Left renal cortex interstitium (tissue), 4 donors: ENCODE data around the gene OR1J2. TPM values are rescaled to one million over a fixed set of nuclear protein-coding genes. Genes with fewer than 3 reads are reported as not detected.

Source experiments
- DNase-seq, 4 donors: peaks; one replicate each; pipeline ENCODE4 v3.0.0-alpha.2; 2013; ENCODE audit warnings: low read depth in 4 of 4, low spot score in 2 of 4, missing footprints in 1 of 4
- polyA plus RNA-seq, 4 donors: library from polyadenylated mRNA; unstranded; fragments of 120-200 nt; gene quantifications; one replicate each; pipeline ENCODE4 v1.2.1, GENCODE V29; 2013; ENCODE audit not compliant: insufficient read length in 4 of 4

Gene OR1J2
- polyA plus RNA-seq, 4 donors = not detected

DNA sequence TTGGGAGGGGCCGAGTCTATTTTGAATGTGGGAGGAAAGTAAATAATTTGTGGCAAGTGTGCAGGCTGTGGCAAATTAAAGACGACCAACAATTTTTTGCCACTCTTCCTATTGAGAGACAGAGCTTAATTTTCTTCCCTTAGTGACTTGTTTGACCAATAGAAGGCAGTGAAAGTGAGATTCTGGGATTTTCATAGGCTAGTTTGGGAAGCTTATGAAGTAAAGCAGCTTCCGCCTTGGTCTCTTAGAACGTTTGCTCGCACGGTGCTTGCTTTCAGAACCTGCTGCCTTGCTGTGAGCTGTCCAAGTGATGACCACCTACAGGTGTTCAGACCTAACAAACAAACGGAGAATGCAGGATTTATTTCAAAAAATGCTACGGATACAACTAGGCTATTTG, 35.6 kb downstream of the OR1J2 start:
- DNase-seq = no peak

DNA sequence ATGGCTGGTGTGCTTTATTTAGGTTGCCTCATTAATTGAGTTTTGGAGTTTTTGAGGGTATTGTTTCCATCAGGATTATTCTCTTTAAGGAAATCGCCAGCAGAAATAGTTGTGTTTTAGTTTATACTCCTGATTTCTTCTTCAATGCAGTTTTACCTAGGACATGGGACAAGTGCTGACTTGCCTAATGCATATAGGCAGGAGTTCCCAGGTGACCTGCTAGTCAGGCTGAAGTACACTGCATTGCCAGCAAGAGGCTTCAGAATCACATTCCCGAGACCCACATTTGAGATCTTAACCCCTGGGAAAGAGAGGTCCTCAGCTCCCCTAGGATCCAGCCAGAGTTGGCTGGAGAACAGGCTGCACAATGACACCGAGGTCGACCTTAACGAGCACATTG, 40.8 kb downstream of the OR1J2 start:
- no peak for DNase-seq

DNA sequence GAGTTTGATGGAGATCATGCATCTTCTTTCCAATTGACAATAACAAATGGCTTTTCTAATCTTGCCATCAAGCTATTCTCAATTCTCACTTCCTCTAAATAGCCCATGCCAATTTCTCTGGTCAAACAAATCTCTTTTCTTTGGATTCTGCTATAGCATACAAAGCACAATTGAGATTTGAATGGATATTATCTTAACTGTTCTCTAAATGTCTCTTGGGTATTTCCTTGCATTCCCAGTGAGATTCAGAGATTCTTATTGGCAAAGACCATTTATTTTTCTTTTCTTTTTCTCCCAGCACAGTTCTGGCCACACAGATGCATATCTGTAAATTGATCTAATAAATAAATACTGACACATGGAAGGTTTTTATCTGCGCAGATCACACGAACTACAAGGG, 42.2 kb downstream of the OR1J2 start, which contains the start of gene OR1N2:
OR1N2 (plus strand) TSS at position 301 of the 400 bp plus-strand sequence. CDS start 100 bp downstream, outside the sequence.
- DNase-seq = no peak

Other genes with a start within 250 kb of the OR1J2 start
- gene RBM18, start 246.0 kb upstream of the OR1J2 start, polyA plus RNA-seq = 10 to 100 TPM; 32.4 to 40.3 (median 35.9) TPM
- gene MRRF, start 245.9 kb upstream of the OR1J2 start, polyA plus RNA-seq = 10 to 100 TPM; 36.6 to 47.0 (median 44.4) TPM
- gene PTGS1, start 139.8 kb upstream of the OR1J2 start, polyA plus RNA-seq = 1 to 10 TPM; 5.2 to 7.2 (median 5.6) TPM
- not detected for gene OR1J1, start 32.9 kb upstream of the OR1J2 start, polyA plus RNA-seq
- not detected for gene OR1J4, start 8.3 kb downstream of the OR1J2 start, polyA plus RNA-seq
- gene OR1N1, start 16.5 kb downstream of the OR1J2 start, polyA plus RNA-seq = not detected
- not detected for gene OR1N2, start 42.3 kb downstream of the OR1J2 start, polyA plus RNA-seq
- under 1 TPM; 0.08 to 0.22 (median 0.15) TPM for gene OR1L8, start 72.6 kb downstream of the OR1J2 start, polyA plus RNA-seq
- not detected for gene OR1Q1, start 103.9 kb downstream of the OR1J2 start, polyA plus RNA-seq
- not detected for gene OR1B1, start 146.8 kb downstream of the OR1J2 start, polyA plus RNA-seq
- gene OR1L1, start 150.9 kb downstream of the OR1J2 start, polyA plus RNA-seq = not detected
- gene OR1L3, start 164.3 kb downstream of the OR1J2 start, polyA plus RNA-seq = not detected
- gene OR1L4, start 213.2 kb downstream of the OR1J2 start, polyA plus RNA-seq = not detected
- gene OR1L6, start 231.5 kb downstream of the OR1J2 start, polyA plus RNA-seq = not detected